HepG2 (cell line): ENCODE results near the gene FANCE. TPM values are rescaled to one million over a fixed set of nuclear protein-coding genes. Genes with fewer than 3 reads are reported as not detected.

Experiments
- ATAC-seq: fragments of 200-7000 bp; cut with Tn5 transposase; 3 replicates; pipeline ENCODE4 v1.9.1; 2020; ENCODE audit warnings: mild to moderate bottlenecking, moderate library complexity
- BruUV-seq: library from RNA; stranded (reverse); fragments of 400-500 nt; replicated peaks from 2 replicates; lab custom pipeline; 2021; lab: Mats Ljungman, UMichigan
- CTCF ChIA-PET: fragments of 300-600 bp; formaldehyde crosslinking; extraction: SDS; loops from one replicate; lab custom pipeline; 2021; ENCODE audit warnings: low total read pairs, inconsistent platforms, low intra/inter-chr PET ratio; lab: Yijun Ruan, JAX
- POLR2A ChIA-PET: fragments of 350-600 bp; sonication (Branson Sonifier 250); formaldehyde crosslinking; loops from one replicate; lab custom pipeline; 2020; ENCODE audit warnings: antibody characterized with exemption, inconsistent platforms; lab: Yijun Ruan, JAX
- DNase-seq: peaks from one replicate; pipeline ENCODE4 v3.0.0-alpha.2; 2015; ENCODE audit warnings: low spot score
- FAIRE-seq: peaks from 3 replicates; lab custom pipeline; 2011; peaks lifted over from hg19 to GRCh38; lab: Jason Lieb, UNC
- H2AFZ ChIP-seq: one replicate; pipeline ENCODE4 v1.6.1; 2011; ENCODE audit warnings: low read length, inconsistent platforms
- H3K27ac ChIP-seq: fragments of 300-600 bp; 3 replicates; pipeline ENCODE4 v1.8.0; 2011; ENCODE audit warnings: mixed run types, mild to moderate bottlenecking, mixed read lengths, low read length, inconsistent platforms; ENCODE audit not compliant: insufficient read depth; ENCODE audit errors: extremely low read length
- H3K27me3 ChIP-seq, 2 experiments: fragments of 200-600 bp in 1 of 2; 2 replicates in 1 of 2; 3 replicates in 1 of 2; pipeline versions ENCODE4 v1.6.0 to v1.8.0; 2011; ENCODE audit warnings: low read length in 2 of 2, mild to moderate bottlenecking in 2 of 2, moderate library complexity in 2 of 2, inconsistent platforms in 1 of 2; ENCODE audit not compliant: insufficient read depth in 2 of 2, control insufficient read depth in 1 of 2
- H3K36me3 ChIP-seq, 2 experiments: fragments of 200-600 bp in 1 of 2; replicated peaks in 1 of 2; 2 replicates in 1 of 2; 3 replicates in 1 of 2; pipeline versions ENCODE4 v1.5.1 to v1.8.0; 2011; ENCODE audit warnings: low read length in 2 of 2, inconsistent platforms in 1 of 2; ENCODE audit not compliant: insufficient read depth in 2 of 2, control insufficient read depth in 1 of 2
- H3K4me1 ChIP-seq: 2 replicates; pipeline ENCODE4 v1.5.1; 2012; ENCODE audit warnings: low read length, inconsistent platforms; ENCODE audit not compliant: insufficient read depth
- H3K4me2 ChIP-seq: 2 replicates; pipeline ENCODE4 v1.6.0; 2011; ENCODE audit warnings: low read depth, low read length, inconsistent platforms
- H3K4me3 ChIP-seq, 3 experiments: fragments of 200-600 bp in 1 of 3; sonication (generic), shearing (Covaris generic) in 1 of 3; replicated peaks in 1 of 3; 2 replicates each; pipeline ENCODE4 v1.5.1; 2011 to 2016; ENCODE audit warnings: low read length in 3 of 3, inconsistent platforms in 2 of 3, low read depth in 2 of 3, mild to moderate bottlenecking in 2 of 3, control low read depth in 1 of 3, mixed read lengths in 1 of 3; ENCODE audit not compliant: insufficient read depth in 1 of 3
- H3K79me2 ChIP-seq: one replicate; pipeline ENCODE4 v1.6.1; 2011; ENCODE audit warnings: low read length, inconsistent platforms; ENCODE audit not compliant: insufficient read depth
- H3K9ac ChIP-seq: 2 replicates; pipeline ENCODE4 v1.6.0; 2011; ENCODE audit warnings: mild to moderate bottlenecking, low read depth, low read length, inconsistent platforms; ENCODE audit not compliant: insufficient read depth
- H3K9me3 ChIP-seq: 2 replicates; pipeline ENCODE4 v1.5.1; 2012; ENCODE audit warnings: mild to moderate bottlenecking, low read length
- H4K20me1 ChIP-seq: 2 replicates; pipeline ENCODE4 v1.6.0; 2011; ENCODE audit warnings: inconsistent platforms, mild to moderate bottlenecking, low read length, moderate library complexity; ENCODE audit not compliant: insufficient read depth
- CHCHD3 ChIP-seq: sonication (generic); formaldehyde crosslinking; IDR thresholded peaks from 2 replicates; pipeline ENCODE4 v1.8.0; 2022; ENCODE audit warnings: mild to moderate bottlenecking, missing genetic modification reagents, moderate library complexity
- HINFP ChIP-seq: sonication (generic); formaldehyde crosslinking; IDR thresholded peaks from 2 replicates; pipeline ENCODE4 v1.4.0; 2020; ENCODE audit warnings: low read depth, mild to moderate bottlenecking, missing genetic modification reagents
- ISL2 ChIP-seq: sonication (generic); formaldehyde crosslinking; IDR thresholded peaks from 2 replicates; pipeline ENCODE4 v1.5.0; 2020; ENCODE audit warnings: missing genetic modification reagents
- PPARG ChIP-seq: conservative IDR thresholded peaks from 2 replicates; pipeline ENCODE4 v1.6.1; 2016; ENCODE audit warnings: missing biosample characterization, missing genetic modification reagents
- REXO4 ChIP-seq: sonication (generic); formaldehyde crosslinking; IDR thresholded peaks from 2 replicates; pipeline ENCODE4 v1.8.0; 2022; ENCODE audit warnings: missing genetic modification reagents, mild to moderate bottlenecking, borderline replicate concordance
- SETDB1 ChIP-seq: sonication (generic); formaldehyde crosslinking; IDR thresholded peaks from 2 replicates; pipeline ENCODE4 v1.5.1; 2020; ENCODE audit warnings: missing genetic modification reagents, mild to moderate bottlenecking, borderline replicate concordance
- ZBTB39 ChIP-seq: sonication (generic); formaldehyde crosslinking; IDR thresholded peaks from 2 replicates; pipeline ENCODE4 v1.5.0; 2020; ENCODE audit warnings: missing genetic modification reagents
- ZFP36 ChIP-seq: fragments of 150-350 bp; IDR thresholded peaks from 2 replicates; pipeline ENCODE4 v1.6.1; 2018; ENCODE audit warnings: borderline replicate concordance, low read length, low read depth; ENCODE audit not compliant: partially characterized antibody
- ZMYM3 ChIP-seq: sonication (generic); formaldehyde crosslinking; IDR thresholded peaks from 2 replicates; pipeline ENCODE4 v1.5.1; 2020; ENCODE audit warnings: mild to moderate bottlenecking, missing genetic modification reagents
- ZMYM4 ChIP-seq: sonication (generic); formaldehyde crosslinking; IDR thresholded peaks from 2 replicates; pipeline ENCODE4 v1.8.1; 2023; ENCODE audit warnings: mild to moderate bottlenecking, missing genetic modification reagents
- ZNF296 ChIP-seq: sonication (generic); formaldehyde crosslinking; conservative IDR thresholded peaks from 2 replicates; pipeline ENCODE4 v1.5.0; 2020; ENCODE audit warnings: mild to moderate bottlenecking, missing genetic modification reagents
- ZNF350 ChIP-seq: sonication (generic); formaldehyde crosslinking; IDR thresholded peaks from 2 replicates; pipeline ENCODE4 v1.4.0; 2020; ENCODE audit warnings: mild to moderate bottlenecking, low read depth, missing genetic modification reagents, borderline replicate concordance
- ZNF577 ChIP-seq: sonication (generic); formaldehyde crosslinking; IDR thresholded peaks from 2 replicates; pipeline ENCODE4 v1.4.0; 2020; ENCODE audit warnings: mild to moderate bottlenecking, low read depth, missing genetic modification reagents, borderline replicate concordance
- ZNF768 ChIP-seq: sonication (generic); formaldehyde crosslinking; IDR thresholded peaks from 2 replicates; pipeline ENCODE4 v1.4.0; 2020; ENCODE audit warnings: missing genetic modification reagents
- ZNF879 ChIP-seq: sonication (generic); formaldehyde crosslinking; IDR thresholded peaks from 2 replicates; pipeline ENCODE4 v1.8.1; 2023; ENCODE audit warnings: missing genetic modification reagents
- WGBS: methylation state at CpG from one replicate; pipeline ENCODE4 v1.1.6; 2017; ENCODE audit warnings: low lambda C conversion rate; 5-methylcytosine and 5-hydroxymethylcytosine counted together
- in situ Hi-C: cut with HindIII; loops from 2 replicates; pipeline ENCODE4 v1.10.0; 2017; ENCODE audit warnings: low pct_unique_long_range_greater_than_20kb; ENCODE audit not compliant: extremely low pct_ligation_motif_present
- intact Hi-C: fragments of 100-400 bp; cut with micrococcal nuclease; formaldehyde crosslinking; loops from one replicate; pipeline ENCODE4 v1.10.0; 2022; ENCODE audit not compliant: unreplicated experiment
- polyA plus RNA-seq, 8 experiments: library from polyadenylated mRNA; depleted of rRNA in 3 of 8; stranded (reverse) in 7 of 8; unstranded in 1 of 8; fragments of >200 nt; fragmentation: Illumina TruSeq in 4 of 8; extraction: Trizol in 4 of 8; gene quantifications; 2 replicates each; pipeline versions ENCODE4 v1.2.1 to v1.2.3, GENCODE V29; 2011 to 2016; ENCODE audit warnings: low read depth in 4 of 8, missing spikeins in 1 of 8, mixed read lengths in 1 of 8; ENCODE audit not compliant: insufficient read depth in 1 of 8
- total RNA-seq, 5 experiments: library from RNA; depleted of rRNA; stranded (reverse); fragments of >200 nt; fragmentation: Illumina TruSeq; extraction: Trizol; gene quantifications; 2 replicates each; pipeline ENCODE4 v1.2.3, GENCODE V29; 2016; ENCODE audit warnings: low read depth in 1 of 5

FANCE gene
- total and polyA plus RNA-seq, 2 of the 13 experiments (the other 11 are each of a cell fraction or from before 2014, with no cell fraction given), result 7.1 to 11.2 TPM

- no peak for TF ChIP-seq ZNF879
- no peak for TF ChIP-seq PPARG (CRISPR knock-in tag)
- no peak for TF ChIP-seq ZNF350 (CRISPR knock-in tag)
- no peak for TF ChIP-seq CHCHD3
Measured at GRCh38 chr6:35402856-35403191, 49.3 kb upstream of the FANCE start (continued).

- POLR2A ChIA-PET, result no interaction called here
- Histone ChIP-seq H3K27me3 (no peaks in the 10 kb centered on the region), H2AFZ (no peak overlapping the region), H3K4me3 (no peak overlapping the region), H3K79me2 (no peaks in the 10 kb centered on the region), H3K36me3 (no peaks in the 10 kb centered on the region), H3K9me3 (no peaks in the 10 kb centered on the region), H3K27ac (no peak overlapping the region), H3K4me1 (peaks cover 53% of the 10 kb centered on the region), H3K4me2 (no peak overlapping the region), H3K9ac (no peak overlapping the region), H4K20me1 (no peaks in the 10 kb centered on the region)
- WGBS, result 94% methylated on average over 8 of the region's 8 CpGs
- CTCF ChIA-PET, result no interaction called here
- no peak for FAIRE-seq
- intact Hi-C loops (loop anchor here (5.0 kb wide), 1 partner anchor 36 kb away; no protein-coding TSS in a partner anchor), in situ Hi-C loops (no loop called here)
- no TSS peak for BruUV-seq
- no peak for ATAC-seq
- no peak for DNase-seq
- TF ChIP-seq ZMYM3 (CRISPR knock-in tag) (peak; percentile 51; the same call in 1 of the 2 replicates), REXO4 (CRISPR knock-in tag) (no peak), ZNF577 (CRISPR knock-in tag) (no peak), ZNF296 (CRISPR knock-in tag) (no peak), SETDB1 (CRISPR knock-in tag) (no peak), HINFP (CRISPR knock-in tag) (no peak), ZNF768 (CRISPR knock-in tag) (peak; percentile 88), ZMYM4 (no peak), ISL2 (CRISPR knock-in tag) (no peak), ZBTB39 (no peak), ZFP36 (peak; percentile 31)
Measured at GRCh38 chr6:35403544-35404442, 48.3 kb upstream of the FANCE start.
